ENCODE data around the gene ADCY6.

GRCh38 chr12:48771588-48772112, 17.2 kb downstream of the ADCY6 start:
- no peak for TF ChIP-seq POLR2A (IDR thresholded peaks at IDR 0.05)
- TF ChIP-seq CTCF (IDR thresholded peaks at IDR 0.05), result no peak
